Measurements from ENCODE around the gene DRD5.
"Not testable (repeated sequence)": the region's sequence is repeated elsewhere in the genome, so short reads cannot be mapped to it uniquely, and the experiment has no call there.

The DRD5 gene

GRCh38 chr4:9781343-9782135 is at the start of gene DRD5:
DRD5 (plus strand) TSS chr4:9781634; CDS start chr4:9782030, 396 bp downstream.
- Histone ChIP-seq H3K4me3 (ENCODE audit: low read depth, low read length) (peak within 1 kb of the TSS; percentile 61), H3K9ac (ENCODE audit: low read depth, low read length) (no peak within 1 kb of the TSS)

DNA sequence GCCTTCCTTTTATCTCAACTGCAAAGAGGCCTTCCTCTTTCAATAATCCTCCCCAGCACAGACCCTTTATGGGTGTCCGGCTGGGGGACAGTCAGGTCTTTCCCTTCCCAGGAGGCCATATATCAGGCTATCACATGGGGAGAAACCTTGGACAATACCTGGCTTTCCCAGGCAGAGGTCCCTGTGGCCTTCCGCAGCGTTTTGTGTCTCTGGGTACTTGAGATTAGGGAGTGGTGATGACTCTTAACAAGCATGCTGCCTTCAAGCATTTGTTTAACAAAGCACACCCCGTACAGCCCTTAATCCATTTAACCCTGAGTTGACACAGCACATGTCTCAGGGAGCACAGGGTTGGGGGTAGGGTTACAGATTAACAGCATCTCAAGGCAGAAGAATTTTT is 49.2 kb upstream of the DRD5 start:
- not testable (repeated sequence) for H3K4me3 ChIP-seq (ENCODE audit: low read depth, low read length); H3K27me3 ChIP-seq (ENCODE audit: control insufficient read depth, insufficient read depth, low read length); H3K36me3 ChIP-seq (ENCODE audit: control insufficient read depth, insufficient read depth, low read length); H3K4me1 ChIP-seq (ENCODE audit: control insufficient read depth, insufficient read depth, low read length); H3K9ac ChIP-seq (ENCODE audit: low read depth, low read length); H3K9me3 ChIP-seq (ENCODE audit: control insufficient read depth, insufficient read depth, low read length)
- H3K27ac ChIP-seq (ENCODE audit: low read depth, low read length) = peak overlapping the region; percentile 80

More at GRCh38 chr4:9781343-9782135, at the start of gene DRD5:
- H3K27me3 ChIP-seq (ENCODE audit: control insufficient read depth, insufficient read depth, low read length) = peaks cover 43% of the 10 kb centered on the region
- H3K27ac ChIP-seq (ENCODE audit: low read depth, low read length) = no peak within 1 kb of the TSS
- no peaks in the 10 kb centered on the region for H3K4me1 ChIP-seq (ENCODE audit: control insufficient read depth, insufficient read depth, low read length)
- no peaks in the 10 kb centered on the region for H3K9me3 ChIP-seq (ENCODE audit: control insufficient read depth, insufficient read depth, low read length)
- H3K36me3 ChIP-seq (ENCODE audit: control insufficient read depth, insufficient read depth, low read length) = no peaks in the 10 kb centered on the region

- Histone ChIP-seq H3K27ac (ENCODE audit: low read depth, low read length) (no peak overlapping the region), H3K4me1 (ENCODE audit: control insufficient read depth, insufficient read depth, low read length) (no peaks in the 10 kb centered on the region; the same call in 1 of the 2 replicates), H3K36me3 (ENCODE audit: control insufficient read depth, insufficient read depth, low read length) (no peaks in the 10 kb centered on the region), H3K27me3 (ENCODE audit: control insufficient read depth, insufficient read depth, low read length) (no peaks in the 10 kb centered on the region), H3K9me3 (ENCODE audit: control insufficient read depth, insufficient read depth, low read length) (no peaks in the 10 kb centered on the region), H3K4me3 (ENCODE audit: low read depth, low read length) (no peak overlapping the region), H3K9ac (ENCODE audit: low read depth, low read length) (no peak overlapping the region)
These were observed 45.9 kb upstream of the DRD5 start for GRCh38 chr4:9735515-9735914.

DNA sequence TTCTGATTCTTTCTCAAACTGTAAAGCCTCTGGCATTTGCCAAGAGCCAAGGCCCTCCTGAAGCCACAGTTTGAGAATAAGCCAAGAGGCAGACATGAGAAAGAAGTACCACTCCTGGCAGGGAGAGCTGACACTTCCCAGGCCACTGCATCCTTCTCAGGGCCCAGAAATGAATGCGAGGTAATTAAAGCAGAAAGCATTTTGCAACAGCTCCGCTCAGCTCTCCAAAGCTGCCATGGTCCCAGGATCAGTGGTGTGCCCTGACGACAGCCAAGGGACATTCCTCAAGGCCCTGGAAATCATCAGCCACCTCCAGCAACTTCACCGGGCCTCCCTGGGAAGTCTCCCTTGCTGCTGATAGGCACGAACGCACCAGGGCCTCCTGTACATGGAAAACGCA is 44.2 kb upstream of the DRD5 start:
- H3K9ac ChIP-seq (ENCODE audit: low read depth, low read length); H3K27me3 ChIP-seq (ENCODE audit: control insufficient read depth, insufficient read depth, low read length); H3K4me3 ChIP-seq (ENCODE audit: low read depth, low read length); H3K27ac ChIP-seq (ENCODE audit: low read depth, low read length); H3K9me3 ChIP-seq (ENCODE audit: control insufficient read depth, insufficient read depth, low read length); H3K36me3 ChIP-seq (ENCODE audit: control insufficient read depth, insufficient read depth, low read length); H3K4me1 ChIP-seq (ENCODE audit: control insufficient read depth, insufficient read depth, low read length): not testable (repeated sequence)

DNA sequence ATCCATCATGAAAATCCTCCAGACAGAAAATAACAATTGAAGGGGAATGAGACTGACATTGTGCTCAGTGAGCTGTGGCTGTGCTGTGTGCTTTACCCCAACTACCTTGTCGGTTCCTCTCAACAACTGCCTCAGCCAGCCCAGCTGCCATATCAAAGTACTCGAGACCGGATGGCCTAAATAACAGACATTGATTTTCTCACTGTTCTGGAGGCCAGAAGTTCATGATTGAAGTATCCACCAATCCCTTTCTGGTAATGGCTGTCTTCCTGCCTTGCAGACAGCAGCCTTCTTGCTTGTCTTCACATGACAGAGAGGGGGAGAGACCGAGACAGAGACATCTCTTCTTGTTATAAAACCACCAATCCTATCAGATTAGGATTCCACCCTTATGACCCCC is 37.6 kb upstream of the DRD5 start:
- H3K27me3 ChIP-seq (ENCODE audit: control insufficient read depth, insufficient read depth, low read length); H3K36me3 ChIP-seq (ENCODE audit: control insufficient read depth, insufficient read depth, low read length); H3K27ac ChIP-seq (ENCODE audit: low read depth, low read length); H3K4me1 ChIP-seq (ENCODE audit: control insufficient read depth, insufficient read depth, low read length); H3K9me3 ChIP-seq (ENCODE audit: control insufficient read depth, insufficient read depth, low read length); H3K9ac ChIP-seq (ENCODE audit: low read depth, low read length); H3K4me3 ChIP-seq (ENCODE audit: low read depth, low read length): not testable (repeated sequence)

DNA sequence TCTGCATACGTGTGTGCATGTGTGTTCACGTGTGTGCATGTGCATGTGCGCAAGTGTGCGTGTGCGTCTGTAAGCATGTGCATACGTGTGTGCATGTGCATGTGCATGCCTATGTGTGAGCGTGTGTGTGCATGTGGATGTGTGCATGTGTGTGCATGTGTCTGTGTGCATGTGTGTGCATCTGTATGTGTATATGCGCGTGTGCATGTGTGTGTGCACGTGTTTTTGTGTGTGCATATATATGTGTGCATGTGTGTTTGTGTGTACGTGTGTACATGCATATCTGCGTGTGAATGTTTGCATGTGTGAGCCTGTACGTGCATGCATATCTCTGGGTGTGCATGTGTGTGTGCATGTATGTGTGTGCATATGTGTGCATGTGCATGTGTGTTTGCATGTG is 35.7 kb upstream of the DRD5 start:
- no peaks in the 10 kb centered on the region for H3K4me1 ChIP-seq (ENCODE audit: control insufficient read depth, insufficient read depth, low read length)
- H3K27ac ChIP-seq (ENCODE audit: low read depth, low read length) = no peak overlapping the region
- H3K36me3 ChIP-seq (ENCODE audit: control insufficient read depth, insufficient read depth, low read length) = no peaks in the 10 kb centered on the region
- H3K9ac ChIP-seq (ENCODE audit: low read depth, low read length) = no peak overlapping the region
- no peak overlapping the region for H3K4me3 ChIP-seq (ENCODE audit: low read depth, low read length)
- peaks cover 6% of the 10 kb centered on the region for H3K9me3 ChIP-seq (ENCODE audit: control insufficient read depth, insufficient read depth, low read length)
- no peaks in the 10 kb centered on the region for H3K27me3 ChIP-seq (ENCODE audit: control insufficient read depth, insufficient read depth, low read length)

DNA sequence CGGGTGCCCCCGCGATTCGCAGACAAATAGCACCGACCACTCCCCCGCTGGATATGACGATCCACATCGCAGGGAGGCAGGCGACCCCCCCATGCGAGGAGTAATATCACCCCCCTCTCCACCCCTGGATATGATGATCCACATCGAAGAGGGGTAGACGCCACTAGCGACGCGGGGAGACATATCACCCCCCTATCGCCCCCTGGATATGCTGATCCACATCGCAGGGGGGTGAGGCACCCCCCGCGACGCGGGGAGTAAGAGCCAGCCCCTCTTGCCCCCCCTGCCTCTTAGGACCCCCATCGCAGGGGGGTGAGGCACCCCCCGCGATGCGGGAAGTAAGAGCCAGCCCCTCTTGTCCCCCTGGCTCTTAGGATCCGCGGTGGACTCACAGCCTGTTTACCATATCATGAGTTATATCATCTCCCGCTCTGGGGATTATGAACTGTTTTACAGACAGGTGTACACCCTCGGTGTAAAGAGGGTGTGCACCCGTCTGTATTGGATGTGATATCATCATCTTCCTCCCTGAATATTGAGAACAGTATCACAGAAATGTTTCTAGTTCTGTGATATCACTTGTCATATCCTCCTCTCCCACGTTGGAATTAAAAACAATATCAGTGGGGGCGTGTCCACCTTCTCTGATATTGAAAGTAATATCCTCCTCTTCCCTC is 22.7 kb upstream of the DRD5 start:
- H3K36me3 ChIP-seq (ENCODE audit: control insufficient read depth, insufficient read depth, low read length) = no peaks in the 10 kb centered on the region
- no peak overlapping the region for H3K4me3 ChIP-seq (ENCODE audit: low read depth, low read length)
- no peaks in the 10 kb centered on the region for H3K4me1 ChIP-seq (ENCODE audit: control insufficient read depth, insufficient read depth, low read length)
- H3K9ac ChIP-seq (ENCODE audit: low read depth, low read length) = no peak overlapping the region
- no peaks in the 10 kb centered on the region for H3K27me3 ChIP-seq (ENCODE audit: control insufficient read depth, insufficient read depth, low read length)
- no peaks in the 10 kb centered on the region for H3K9me3 ChIP-seq (ENCODE audit: control insufficient read depth, insufficient read depth, low read length)
- no peak overlapping the region for H3K27ac ChIP-seq (ENCODE audit: low read depth, low read length)

DNA sequence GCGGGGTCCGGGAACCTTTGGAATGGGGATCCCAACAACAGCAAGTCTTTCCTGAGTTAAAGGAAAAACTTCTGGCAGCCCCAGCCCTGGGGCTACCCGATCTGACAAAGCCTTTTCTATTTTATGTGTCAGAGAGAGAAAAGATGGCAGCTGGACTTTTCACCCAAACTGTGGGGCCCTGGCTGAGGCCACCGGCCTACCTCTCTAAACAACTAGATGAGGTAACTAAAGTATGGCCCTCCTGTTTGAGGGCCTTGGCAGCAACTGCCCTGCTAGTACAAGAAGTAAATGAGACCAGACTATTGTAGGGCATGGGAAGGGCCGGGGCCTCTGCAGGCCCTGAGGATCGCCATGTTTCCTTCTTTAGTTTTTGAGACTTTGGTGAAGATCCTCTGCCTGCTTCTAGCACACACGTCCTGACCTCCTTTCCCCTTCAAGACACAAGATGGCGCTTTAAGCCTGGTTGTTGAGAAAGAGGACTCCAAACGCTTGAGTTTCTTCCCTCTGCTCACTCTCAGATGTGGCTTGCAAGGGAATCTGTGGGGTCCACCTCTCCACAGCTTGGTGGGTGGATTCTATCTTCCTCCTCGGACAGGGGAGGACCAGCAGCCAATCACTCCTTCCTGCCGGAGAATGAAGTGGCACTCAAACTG is 18.5 kb upstream of the DRD5 start:
- Histone ChIP-seq H3K9ac (ENCODE audit: low read depth, low read length) (no peak overlapping the region), H3K27ac (ENCODE audit: low read depth, low read length) (no peak overlapping the region), H3K4me3 (ENCODE audit: low read depth, low read length) (no peak overlapping the region), H3K27me3 (ENCODE audit: control insufficient read depth, insufficient read depth, low read length) (no peaks in the 10 kb centered on the region), H3K9me3 (ENCODE audit: control insufficient read depth, insufficient read depth, low read length) (no peaks in the 10 kb centered on the region), H3K4me1 (ENCODE audit: control insufficient read depth, insufficient read depth, low read length) (no peaks in the 10 kb centered on the region), H3K36me3 (ENCODE audit: control insufficient read depth, insufficient read depth, low read length) (no peaks in the 10 kb centered on the region)

DNA sequence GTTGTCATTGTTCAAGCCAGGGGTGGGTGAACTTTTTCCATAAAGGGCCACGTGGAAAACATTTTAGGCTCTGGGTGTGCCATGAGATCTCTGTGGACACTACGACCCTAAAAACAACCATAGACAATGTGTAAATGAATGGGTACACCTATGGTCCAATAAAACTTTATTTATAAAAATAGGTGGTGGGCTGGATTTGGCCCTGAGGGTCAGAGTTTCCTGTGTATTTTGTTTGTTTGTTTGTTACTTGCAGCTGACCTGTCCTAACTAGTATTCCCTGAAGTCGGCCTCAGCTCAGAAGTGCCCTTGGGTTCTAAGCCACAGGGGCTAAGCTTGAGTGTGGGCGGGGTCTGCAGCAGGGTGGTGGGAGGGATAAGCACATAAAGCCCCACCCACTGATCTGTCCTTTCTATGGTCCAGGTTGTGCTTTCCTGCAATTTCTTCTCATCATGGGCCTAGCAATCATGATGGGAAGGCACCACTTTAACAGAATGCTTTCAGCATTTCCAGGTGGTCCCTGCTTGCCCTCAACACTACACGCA is 17.2 kb upstream of the DRD5 start:
- Histone ChIP-seq H3K9me3 (ENCODE audit: control insufficient read depth, insufficient read depth, low read length) (no peaks in the 10 kb centered on the region), H3K36me3 (ENCODE audit: control insufficient read depth, insufficient read depth, low read length) (no peaks in the 10 kb centered on the region), H3K9ac (ENCODE audit: low read depth, low read length) (no peak overlapping the region), H3K27ac (ENCODE audit: low read depth, low read length) (no peak overlapping the region), H3K4me1 (ENCODE audit: control insufficient read depth, insufficient read depth, low read length) (no peaks in the 10 kb centered on the region), H3K4me3 (ENCODE audit: low read depth, low read length) (no peak overlapping the region), H3K27me3 (ENCODE audit: control insufficient read depth, insufficient read depth, low read length) (no peaks in the 10 kb centered on the region)

- Histone ChIP-seq H3K4me3 (ENCODE audit: low read depth, low read length) (no peak overlapping the region), H3K9me3 (ENCODE audit: control insufficient read depth, insufficient read depth, low read length) (no peaks in the 10 kb centered on the region), H3K4me1 (ENCODE audit: control insufficient read depth, insufficient read depth, low read length) (no peaks in the 10 kb centered on the region), H3K9ac (ENCODE audit: low read depth, low read length) (no peak overlapping the region), H3K36me3 (ENCODE audit: control insufficient read depth, insufficient read depth, low read length) (no peaks in the 10 kb centered on the region), H3K27ac (ENCODE audit: low read depth, low read length) (no peak overlapping the region), H3K27me3 (ENCODE audit: control insufficient read depth, insufficient read depth, low read length) (no peaks in the 10 kb centered on the region)
These were observed 16.3 kb upstream of the DRD5 start for GRCh38 chr4:9765091-9765490.

DNA sequence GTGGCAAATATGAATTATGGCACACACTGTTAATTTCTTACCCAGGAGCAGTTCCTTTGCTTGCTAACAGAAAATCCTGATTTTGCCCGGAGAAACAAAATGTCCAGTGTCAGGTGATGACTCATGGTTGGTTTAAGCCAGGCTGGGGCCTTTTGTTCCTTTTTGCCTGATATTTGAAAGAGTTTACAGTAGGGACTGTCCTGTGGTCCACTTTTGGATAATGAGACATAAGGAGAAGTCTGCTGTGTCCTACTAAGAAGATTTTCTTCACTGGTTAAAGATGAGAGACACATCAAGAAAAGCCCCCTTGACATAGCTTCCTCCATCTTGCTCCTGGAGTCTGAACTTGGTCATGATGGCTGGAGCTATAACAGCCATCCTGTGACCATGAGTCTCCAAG is 12.1 kb upstream of the DRD5 start:
- Histone ChIP-seq H3K36me3 (ENCODE audit: control insufficient read depth, insufficient read depth, low read length) (no peaks in the 10 kb centered on the region), H3K4me1 (ENCODE audit: control insufficient read depth, insufficient read depth, low read length) (no peaks in the 10 kb centered on the region), H3K9ac (ENCODE audit: low read depth, low read length) (no peak overlapping the region)

More for the DNA sequence above, 12.1 kb upstream of the DRD5 start:
- Histone ChIP-seq H3K9me3 (ENCODE audit: control insufficient read depth, insufficient read depth, low read length) (no peaks in the 10 kb centered on the region), H3K27ac (ENCODE audit: low read depth, low read length) (no peak overlapping the region), H3K27me3 (ENCODE audit: control insufficient read depth, insufficient read depth, low read length) (no peaks in the 10 kb centered on the region), H3K4me3 (ENCODE audit: low read depth, low read length) (no peak overlapping the region)

All from HUES48 (cell line).